HepG2 (cell line): ENCODE data around the gene HEATR1. TPM values are rescaled to one million over a fixed set of nuclear protein-coding genes. Genes with fewer than 3 reads are reported as not detected.

Experiments used
- ATAC-seq: fragments of 200-7000 bp; cut with Tn5 transposase; 3 replicates; pipeline ENCODE4 v1.9.1; 2020; ENCODE audit warnings: mild to moderate bottlenecking, moderate library complexity
- Bru-seq: library from RNA; stranded (reverse); fragments of 400-500 nt; gene quantifications from one replicate; lab custom pipeline; 2021; lab: Mats Ljungman, UMichigan
- BruChase-seq, 2 experiments: library from RNA; stranded (reverse); fragments of 400-500 nt; gene quantifications; one replicate each; lab custom pipeline; 2021; lab: Mats Ljungman, UMichigan
- BruUV-seq: library from RNA; stranded (reverse); fragments of 400-500 nt; replicated peaks from 2 replicates; lab custom pipeline; 2021; lab: Mats Ljungman, UMichigan
- CTCF ChIA-PET: fragments of 300-600 bp; formaldehyde crosslinking; extraction: SDS; loops from one replicate; lab custom pipeline; 2021; ENCODE audit warnings: low total read pairs, inconsistent platforms, low intra/inter-chr PET ratio; lab: Yijun Ruan, JAX
- POLR2A ChIA-PET: fragments of 350-600 bp; sonication (Branson Sonifier 250); formaldehyde crosslinking; loops from one replicate; lab custom pipeline; 2020; ENCODE audit warnings: antibody characterized with exemption, inconsistent platforms; lab: Yijun Ruan, JAX
- DNase-seq: peaks from one replicate; pipeline ENCODE4 v3.0.0-alpha.2; 2015; ENCODE audit warnings: low spot score
- FAIRE-seq: peaks from 3 replicates; lab custom pipeline; 2011; peaks lifted over from hg19 to GRCh38; lab: Jason Lieb, UNC
- H2AFZ ChIP-seq: one replicate; pipeline ENCODE4 v1.6.1; 2011; ENCODE audit warnings: low read length, inconsistent platforms
- H3K27ac ChIP-seq: fragments of 300-600 bp; 3 replicates; pipeline ENCODE4 v1.8.0; 2011; ENCODE audit warnings: mixed run types, mild to moderate bottlenecking, mixed read lengths, low read length, inconsistent platforms; ENCODE audit not compliant: insufficient read depth; ENCODE audit errors: extremely low read length
- H3K27me3 ChIP-seq, 2 experiments: fragments of 200-600 bp in 1 of 2; 2 replicates in 1 of 2; 3 replicates in 1 of 2; pipeline versions ENCODE4 v1.6.0 to v1.8.0; 2011; ENCODE audit warnings: low read length in 2 of 2, mild to moderate bottlenecking in 2 of 2, moderate library complexity in 2 of 2, inconsistent platforms in 1 of 2; ENCODE audit not compliant: insufficient read depth in 2 of 2, control insufficient read depth in 1 of 2
- H3K36me3 ChIP-seq, 2 experiments: fragments of 200-600 bp in 1 of 2; replicated peaks in 1 of 2; 2 replicates in 1 of 2; 3 replicates in 1 of 2; pipeline versions ENCODE4 v1.5.1 to v1.8.0; 2011; ENCODE audit warnings: low read length in 2 of 2, inconsistent platforms in 1 of 2; ENCODE audit not compliant: insufficient read depth in 2 of 2, control insufficient read depth in 1 of 2
- H3K4me1 ChIP-seq: 2 replicates; pipeline ENCODE4 v1.5.1; 2012; ENCODE audit warnings: low read length, inconsistent platforms; ENCODE audit not compliant: insufficient read depth
- H3K4me2 ChIP-seq: 2 replicates; pipeline ENCODE4 v1.6.0; 2011; ENCODE audit warnings: low read depth, low read length, inconsistent platforms
- H3K4me3 ChIP-seq, 3 experiments: fragments of 200-600 bp in 1 of 3; sonication (generic), shearing (Covaris generic) in 1 of 3; replicated peaks in 1 of 3; 2 replicates each; pipeline ENCODE4 v1.5.1; 2011 to 2016; ENCODE audit warnings: low read length in 3 of 3, inconsistent platforms in 2 of 3, low read depth in 2 of 3, mild to moderate bottlenecking in 2 of 3, control low read depth in 1 of 3, mixed read lengths in 1 of 3; ENCODE audit not compliant: insufficient read depth in 1 of 3
- H3K79me2 ChIP-seq: one replicate; pipeline ENCODE4 v1.6.1; 2011; ENCODE audit warnings: low read length, inconsistent platforms; ENCODE audit not compliant: insufficient read depth
- H3K9ac ChIP-seq: 2 replicates; pipeline ENCODE4 v1.6.0; 2011; ENCODE audit warnings: mild to moderate bottlenecking, low read depth, low read length, inconsistent platforms; ENCODE audit not compliant: insufficient read depth
- H3K9me3 ChIP-seq: 2 replicates; pipeline ENCODE4 v1.5.1; 2012; ENCODE audit warnings: mild to moderate bottlenecking, low read length
- H4K20me1 ChIP-seq: 2 replicates; pipeline ENCODE4 v1.6.0; 2011; ENCODE audit warnings: inconsistent platforms, mild to moderate bottlenecking, low read length, moderate library complexity; ENCODE audit not compliant: insufficient read depth
- ARID4A ChIP-seq: sonication (generic); formaldehyde crosslinking; IDR thresholded peaks from 2 replicates; pipeline ENCODE4 v1.5.0; 2020; ENCODE audit warnings: mild to moderate bottlenecking, missing genetic modification reagents, borderline replicate concordance
- ARNTL ChIP-seq: sonication (generic); formaldehyde crosslinking; IDR thresholded peaks from 2 replicates; pipeline ENCODE4 v1.4.0; 2020; ENCODE audit warnings: mild to moderate bottlenecking, missing genetic modification reagents
- KAT8 ChIP-seq: IDR thresholded peaks from 2 replicates; pipeline ENCODE4 v1.6.1; 2016; ENCODE audit warnings: missing genetic modification reagents, missing compliant biosample characterization
- PAX8 ChIP-seq: sonication (generic); formaldehyde crosslinking; IDR thresholded peaks from 2 replicates; pipeline ENCODE4 v1.8.0; 2022; ENCODE audit warnings: mild to moderate bottlenecking, missing genetic modification reagents, borderline replicate concordance
- ZBTB7A ChIP-seq: sonication (generic); formaldehyde crosslinking; IDR thresholded peaks from 2 replicates; pipeline ENCODE4 v1.8.0; 2022; ENCODE audit warnings: mild to moderate bottlenecking, missing genetic modification reagents
- ZIK1 ChIP-seq: sonication (generic); formaldehyde crosslinking; IDR thresholded peaks from 2 replicates; pipeline ENCODE4 v1.5.0; 2020; ENCODE audit warnings: mild to moderate bottlenecking, low read depth, missing genetic modification reagents, borderline replicate concordance
- ZNF264 ChIP-seq: sonication (generic); formaldehyde crosslinking; IDR thresholded peaks from 2 replicates; pipeline ENCODE4 v1.4.0; 2020; ENCODE audit warnings: missing genetic modification reagents
- ZNF350 ChIP-seq: sonication (generic); formaldehyde crosslinking; IDR thresholded peaks from 2 replicates; pipeline ENCODE4 v1.4.0; 2020; ENCODE audit warnings: mild to moderate bottlenecking, low read depth, missing genetic modification reagents, borderline replicate concordance
- ZNF556 ChIP-seq: sonication (generic); formaldehyde crosslinking; IDR thresholded peaks from 2 replicates; pipeline ENCODE4 v1.4.0; 2020; ENCODE audit warnings: mild to moderate bottlenecking, missing genetic modification reagents, borderline replicate concordance
- WGBS: methylation state at CpG from one replicate; pipeline ENCODE4 v1.1.6; 2017; ENCODE audit warnings: low lambda C conversion rate; 5-methylcytosine and 5-hydroxymethylcytosine counted together
- in situ Hi-C: cut with HindIII; loops from 2 replicates; pipeline ENCODE4 v1.10.0; 2017; ENCODE audit warnings: low pct_unique_long_range_greater_than_20kb; ENCODE audit not compliant: extremely low pct_ligation_motif_present
- intact Hi-C: fragments of 100-400 bp; cut with micrococcal nuclease; formaldehyde crosslinking; loops from one replicate; pipeline ENCODE4 v1.10.0; 2022; ENCODE audit not compliant: unreplicated experiment
- long read RNA-seq, 2 experiments: library from RNA in 1 of 2; library from polyadenylated mRNA in 1 of 2; stranded (forward) in 1 of 2; unstranded in 1 of 2; transcript quantifications; one replicate each; pipeline ENCODE4 v2.0.0, GENCODE V29; 2019 to 2022
- polyA minus RNA-seq, 3 experiments: library from RNA; depleted of rRNA, polyadenylated mRNA; stranded (reverse); fragments of >200 nt; gene quantifications; 2 replicates each; pipeline ENCODE4 v1.2.3, GENCODE V29; 2011; ENCODE audit warnings: low replicate concordance in 1 of 3
- polyA plus RNA-seq, 8 experiments: library from polyadenylated mRNA; depleted of rRNA in 3 of 8; stranded (reverse) in 7 of 8; unstranded in 1 of 8; fragments of >200 nt; fragmentation: Illumina TruSeq in 4 of 8; extraction: Trizol in 4 of 8; gene quantifications; 2 replicates each; pipeline versions ENCODE4 v1.2.1 to v1.2.3, GENCODE V29; 2011 to 2016; ENCODE audit warnings: low read depth in 4 of 8, missing spikeins in 1 of 8, mixed read lengths in 1 of 8; ENCODE audit not compliant: insufficient read depth in 1 of 8
- total RNA-seq, 5 experiments: library from RNA; depleted of rRNA; stranded (reverse); fragments of >200 nt; fragmentation: Illumina TruSeq; extraction: Trizol; gene quantifications; 2 replicates each; pipeline ENCODE4 v1.2.3, GENCODE V29; 2016; ENCODE audit warnings: low read depth in 1 of 5

HEATR1 gene
- total RNA-seq (2016; rRNA removed; fragmentation: Illumina TruSeq; extraction: Trizol) (45.8 and 80.3 TPM in 2 replicates), polyA plus RNA-seq (2011; rRNA removed) (7.9 and 10.2 TPM in 2 replicates), polyA minus RNA-seq (2011; rRNA and poly(A)+ RNA removed; ENCODE audit: low replicate concordance) (33.6 and 95.0 TPM in 2 replicates), Bru-seq, nascent RNA (percentile 85 among the genes with signal in this experiment), BruChase-seq, experiment 1, labeled RNA remaining after a 6-hour chase (percentile 92 among the genes with signal in this experiment), BruChase-seq, experiment 2, labeled RNA remaining after a 2-hour chase (percentile 90 among the genes with signal in this experiment)
- total RNA-seq (2016; cell fraction: cytosol; rRNA removed; fragmentation: Illumina TruSeq; extraction: Trizol; ENCODE audit: low read depth), result 3.3 and 4.0 TPM in 2 replicates
- total RNA-seq (2016; cell fraction: insoluble cytoplasmic fraction; rRNA removed; fragmentation: Illumina TruSeq; extraction: Trizol), result 46.8 and 70.3 TPM in 2 replicates
- total RNA-seq (2016; cell fraction: membrane; rRNA removed; fragmentation: Illumina TruSeq; extraction: Trizol), result 14.0 and 16.3 TPM in 2 replicates
- 80.1 and 83.0 TPM in 2 replicates for total RNA-seq (2016; cell fraction: nucleus; rRNA removed; fragmentation: Illumina TruSeq; extraction: Trizol)
- polyA plus RNA-seq (2011; cell fraction: cytosol; rRNA removed), result 4.5 and 5.9 TPM in 2 replicates
- polyA plus RNA-seq (2011; cell fraction: nucleus; rRNA removed), result 15.0 and 17.4 TPM in 2 replicates
- polyA plus RNA-seq (2012), result 15.2 and 15.8 TPM in 2 replicates
- 0.71 and 0.78 TPM in 2 replicates for polyA plus RNA-seq (2016; cell fraction: cytosol; fragmentation: Illumina TruSeq; extraction: Trizol; ENCODE audit: low read depth)
- polyA plus RNA-seq (2016; cell fraction: insoluble cytoplasmic fraction; fragmentation: Illumina TruSeq; extraction: Trizol; ENCODE audit: low read depth), result 25.2 and 26.0 TPM in 2 replicates
- 1.9 and 2.4 TPM in 2 replicates for polyA plus RNA-seq (2016; cell fraction: membrane; fragmentation: Illumina TruSeq; extraction: Trizol; ENCODE audit: low read depth)
- polyA plus RNA-seq (2016; cell fraction: nucleus; fragmentation: Illumina TruSeq; extraction: Trizol; ENCODE audit: insufficient read depth, low read depth), result 32.3 and 34.0 TPM in 2 replicates
- polyA minus RNA-seq (2011; cell fraction: cytosol; rRNA and poly(A)+ RNA removed), result 29.4 and 31.8 TPM in 2 replicates
- 86.9 and 107 TPM in 2 replicates for polyA minus RNA-seq (2011; cell fraction: nucleus; rRNA and poly(A)+ RNA removed)
- long read RNA-seq, experiment 1, partial matches to known transcripts, result 5 of 6 reads
- long read RNA-seq, experiment 1, other reads (novel, unspliced or antisense), result 1 of 6 reads
- long read RNA-seq, experiment 2, full-length matches to known transcripts, result 7 of 66 reads
- long read RNA-seq, experiment 2, partial matches to known transcripts, result 41 of 66 reads
- long read RNA-seq, experiment 2, other reads (novel, unspliced or antisense), result 18 of 66 reads

- intact Hi-C loops (loop anchor here (5.0 kb wide), 1 partner anchor 497 kb away; no protein-coding TSS in a partner anchor), in situ Hi-C loops (loop anchor here (10.0 to 25.0 kb wide), 3 partner anchors 258 to 961 kb away; no protein-coding TSS in a partner anchor)
- no peaks in the 10 kb centered on the region for H4K20me1 ChIP-seq
- peak within 1 kb of the TSS; percentile 54 for H3K27ac ChIP-seq
- CTCF ChIA-PET, result no interaction called here
- POLR2A ChIA-PET, result interaction anchor here (0.7 to 1.9 kb wide), 4 partner anchors 34 to 221 kb away, joined by 3 to 8 read pairs (median 3); partner anchors contain the start of gene MTR
- WGBS, result 0% methylated on average over 16 of the region's 54 CpGs
- ATAC-seq (peak; percentile 99), FAIRE-seq (peak; percentile 89), DNase-seq (peak; percentile 90)
- no peaks in the 10 kb centered on the region for H3K9me3 ChIP-seq
- H3K27me3 ChIP-seq, result no peaks in the 10 kb centered on the region; a peak in 1 of 5 replicates
- H3K36me3 ChIP-seq, result peaks cover 7 to 22% of the 10 kb centered on the region in 2 experiments; a peak in 4 of 5 replicates
- H2AFZ ChIP-seq, result peak within 1 kb of the TSS; percentile 89
- TSS peak; percentile 78 for BruUV-seq
- H3K4me2 ChIP-seq, result peak within 1 kb of the TSS; percentile 89
- peak within 1 kb of the TSS; percentile 76 for H3K9ac ChIP-seq
- H3K79me2 ChIP-seq, result peaks cover 21% of the 10 kb centered on the region
- H3K4me3 ChIP-seq, result peak within 1 kb of the TSS; percentile 75 to 87 (median 82)
- H3K4me1 ChIP-seq, result peaks cover 15% of the 10 kb centered on the region
- TF ChIP-seq ZBTB7A (CRISPR knock-in tag) (no peak), PAX8 (CRISPR knock-in tag) (no peak), ARNTL (CRISPR knock-in tag) (peak; percentile 18; the same call in 1 of the 2 replicates), ZNF350 (CRISPR knock-in tag) (peak; percentile 89), ZNF556 (CRISPR knock-in tag) (peak; percentile 87; the same call in 1 of the 2 replicates), ZNF264 (0 out of 2 replicates have a peak, but pooled peaks have one; percentile 19), ARID4A (CRISPR knock-in tag) (peak; percentile 98), KAT8 (CRISPR knock-in tag) (peak; percentile 98), ZIK1 (CRISPR knock-in tag) (peak; percentile 84)
Measured at GRCh38 chr1:236603991-236604904, at the start of gene HEATR1. Gene HEATR1, minus strand, starts transcription at chr1:236604516. Its CDS starts 421 bp downstream, at chr1:236604095.
